ENCODE data around the gene POLR1A.
A peak's percentile ranks its signal among the peaks of the same experiment; 100 is the strongest.

Gene POLR1A

GRCh38 chr2:85997017-85997970, 108.4 kb downstream of the POLR1A start:
- Histone ChIP-seq H3K27ac (no peak overlapping the region), H3K36me3 (no peaks in the 10 kb centered on the region), H3K4me1 (ENCODE audit: control insufficient read depth in 1 of 2, insufficient read depth in 1 of 2, low read depth in 1 of 2, low read length in 1 of 2) (peaks cover 32 to 34% of the 10 kb centered on the region in 2 experiments), H3K27me3 (no peaks in the 10 kb centered on the region), H3K9me3 (no peaks in the 10 kb centered on the region), H3K4me3 (ENCODE audit: low read depth in 1 of 2, low read length in 1 of 2) (no peak overlapping the region)
- TF ChIP-seq, protein P1, sequence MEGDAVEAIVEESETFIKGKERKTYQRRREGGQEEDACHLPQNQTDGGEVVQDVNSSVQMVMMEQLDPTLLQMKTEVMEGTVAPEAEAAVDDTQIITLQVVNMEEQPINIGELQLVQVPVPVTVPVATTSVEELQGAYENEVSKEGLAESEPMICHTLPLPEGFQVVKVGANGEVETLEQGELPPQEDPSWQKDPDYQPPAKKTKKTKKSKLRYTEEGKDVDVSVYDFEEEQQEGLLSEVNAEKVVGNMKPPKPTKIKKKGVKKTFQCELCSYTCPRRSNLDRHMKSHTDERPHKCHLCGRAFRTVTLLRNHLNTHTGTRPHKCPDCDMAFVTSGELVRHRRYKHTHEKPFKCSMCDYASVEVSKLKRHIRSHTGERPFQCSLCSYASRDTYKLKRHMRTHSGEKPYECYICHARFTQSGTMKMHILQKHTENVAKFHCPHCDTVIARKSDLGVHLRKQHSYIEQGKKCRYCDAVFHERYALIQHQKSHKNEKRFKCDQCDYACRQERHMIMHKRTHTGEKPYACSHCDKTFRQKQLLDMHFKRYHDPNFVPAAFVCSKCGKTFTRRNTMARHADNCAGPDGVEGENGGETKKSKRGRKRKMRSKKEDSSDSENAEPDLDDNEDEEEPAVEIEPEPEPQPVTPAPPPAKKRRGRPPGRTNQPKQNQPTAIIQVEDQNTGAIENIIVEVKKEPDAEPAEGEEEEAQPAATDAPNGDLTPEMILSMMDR (IDR thresholded peaks at IDR 0.05): no peak

DNA sequence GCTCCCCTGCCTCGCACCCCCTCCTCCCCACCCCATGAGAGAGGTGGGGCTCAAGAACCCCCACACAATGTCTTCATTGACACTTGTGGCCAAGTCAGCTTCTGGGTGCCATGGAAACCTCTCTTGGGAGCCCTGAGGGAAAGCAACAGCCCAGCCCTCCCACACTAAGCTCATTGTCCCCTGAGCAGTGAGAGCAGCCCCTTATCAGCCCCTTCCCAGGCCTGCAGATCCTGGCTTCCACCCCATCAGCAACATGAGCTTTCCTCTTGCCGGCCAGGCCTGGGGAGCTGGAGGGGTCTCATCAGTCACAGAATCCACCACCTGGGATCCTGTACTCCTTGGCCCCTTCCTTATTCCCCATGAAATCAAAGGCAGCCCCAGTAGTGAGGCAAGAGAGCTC, 109.1 kb downstream of the POLR1A start:
- H3K9me3 ChIP-seq: no peaks in the 10 kb centered on the region
- H3K36me3 ChIP-seq: no peaks in the 10 kb centered on the region
- no peaks in the 10 kb centered on the region for H3K27me3 ChIP-seq
- TF ChIP-seq, protein P1 (IDR thresholded peaks at IDR 0.05): no peak
- H3K4me1 ChIP-seq (ENCODE audit: control insufficient read depth in 1 of 2, insufficient read depth in 1 of 2, low read depth in 1 of 2, low read length in 1 of 2): peaks cover 32 to 34% of the 10 kb centered on the region in 2 experiments
- H3K27ac ChIP-seq: no peak overlapping the region
- no peak overlapping the region for H3K4me3 ChIP-seq (ENCODE audit: low read depth in 1 of 2, low read length in 1 of 2)

GRCh38 chr2:85995648-85996529, 109.8 kb downstream of the POLR1A start:
- Histone ChIP-seq H3K27ac (no peak overlapping the region), H3K4me3 (ENCODE audit: low read depth in 1 of 2, low read length in 1 of 2) (no peak overlapping the region), H3K27me3 (no peaks in the 10 kb centered on the region), H3K36me3 (no peaks in the 10 kb centered on the region), H3K9me3 (no peaks in the 10 kb centered on the region), H3K4me1 (ENCODE audit: control insufficient read depth in 1 of 2, insufficient read depth in 1 of 2, low read depth in 1 of 2, low read length in 1 of 2) (peaks cover 32 to 34% of the 10 kb centered on the region in 2 experiments)
- TF ChIP-seq, protein P1 (IDR thresholded peaks at IDR 0.05): no peak

GRCh38 chr2:85994897-85995647, 110.6 kb downstream of the POLR1A start:
- no peaks in the 10 kb centered on the region for H3K36me3 ChIP-seq
- H3K4me3 ChIP-seq (ENCODE audit: low read depth in 1 of 2, low read length in 1 of 2): no peak overlapping the region
- peaks cover 28 to 30% of the 10 kb centered on the region in 2 experiments for H3K4me1 ChIP-seq (ENCODE audit: control insufficient read depth in 1 of 2, insufficient read depth in 1 of 2, low read depth in 1 of 2, low read length in 1 of 2)
- TF ChIP-seq, protein P1 (IDR thresholded peaks at IDR 0.05): no peak
- H3K9me3 ChIP-seq: no peaks in the 10 kb centered on the region
- H3K27me3 ChIP-seq: no peaks in the 10 kb centered on the region
- peak overlapping the region; percentile 63 for H3K27ac ChIP-seq

GRCh38 chr2:85994421-85994777, 111.3 kb downstream of the POLR1A start:
- Histone ChIP-seq H3K27me3 (no peaks in the 10 kb centered on the region), H3K27ac (peak overlapping the region; percentile 63), H3K4me1 (ENCODE audit: control insufficient read depth in 1 of 2, insufficient read depth in 1 of 2, low read depth in 1 of 2, low read length in 1 of 2) (peaks cover 22 to 23% of the 10 kb centered on the region in 2 experiments), H3K36me3 (no peaks in the 10 kb centered on the region), H3K4me3 (ENCODE audit: low read depth in 1 of 2, low read length in 1 of 2) (no peak overlapping the region), H3K9me3 (no peaks in the 10 kb centered on the region)
- TF ChIP-seq, protein P1 (IDR thresholded peaks at IDR 0.05): no peak
